Measurements from ENCODE around the gene SPEM2. TPM values are rescaled to one million over a fixed set of nuclear protein-coding genes. Genes with fewer than 3 reads are reported as not detected.

The SPEM2 gene
- total RNA-seq (2012; rRNA removed), result not detected in 2 replicates

- Histone ChIP-seq H3K27me3 (ENCODE audit: control insufficient read depth, insufficient read depth, low read length) (peaks cover 6% of the 10 kb centered on the region), H3K4me3 (ENCODE audit: low read length) (no peak within 1 kb of the TSS), H3K36me3 (ENCODE audit: insufficient read depth, low read length) (no peaks in the 10 kb centered on the region), H3K9me3 (replicated peaks; ENCODE audit: low read length) (no peaks in the 10 kb centered on the region), H3K4me1 (ENCODE audit: control insufficient read depth, insufficient read depth, low read length) (no peaks in the 10 kb centered on the region), H3K9ac (ENCODE audit: low read depth, low read length) (no peak within 1 kb of the TSS), H3K4me2 (ENCODE audit: low read length) (no peak within 1 kb of the TSS)
Measured at GRCh38 chr17:7425316-7425715, at the start of gene SPEM2. Gene SPEM2, plus strand, starts transcription at chr17:7425616. Its CDS starts 73 bp downstream, at chr17:7425689.

DNA sequence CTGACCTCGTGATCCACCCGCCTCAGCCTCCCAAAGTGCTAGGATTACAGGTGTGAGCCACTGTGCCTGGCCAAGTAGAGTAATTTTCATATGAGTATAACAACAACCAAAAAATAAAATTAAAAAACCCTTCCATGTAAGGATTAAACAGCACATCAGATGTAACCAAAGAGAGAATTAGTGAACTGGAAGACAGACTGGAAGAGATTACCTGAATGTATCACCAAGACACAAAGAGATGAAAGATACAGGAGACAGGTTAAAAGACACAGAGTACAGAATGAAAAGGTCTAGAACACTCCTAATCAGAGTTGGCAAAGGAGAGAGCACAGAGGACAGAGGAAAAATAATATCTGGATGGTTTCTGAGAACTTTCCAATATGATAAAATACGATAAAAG, 46.3 kb upstream of the SPEM2 start:
- Histone ChIP-seq H3K27me3 (ENCODE audit: control insufficient read depth, insufficient read depth, low read length) (peaks cover 46% of the 10 kb centered on the region), H3K9me3 (replicated peaks; ENCODE audit: low read length) (peaks cover 9% of the 10 kb centered on the region), H3K9ac (ENCODE audit: low read depth, low read length) (no peak overlapping the region), H3K4me1 (ENCODE audit: control insufficient read depth, insufficient read depth, low read length) (peaks cover 8% of the 10 kb centered on the region), H3K36me3 (ENCODE audit: insufficient read depth, low read length) (no peaks in the 10 kb centered on the region), H3K4me2 (ENCODE audit: low read length) (no peak overlapping the region), H3K4me3 (ENCODE audit: low read length) (no peak overlapping the region)

DNA sequence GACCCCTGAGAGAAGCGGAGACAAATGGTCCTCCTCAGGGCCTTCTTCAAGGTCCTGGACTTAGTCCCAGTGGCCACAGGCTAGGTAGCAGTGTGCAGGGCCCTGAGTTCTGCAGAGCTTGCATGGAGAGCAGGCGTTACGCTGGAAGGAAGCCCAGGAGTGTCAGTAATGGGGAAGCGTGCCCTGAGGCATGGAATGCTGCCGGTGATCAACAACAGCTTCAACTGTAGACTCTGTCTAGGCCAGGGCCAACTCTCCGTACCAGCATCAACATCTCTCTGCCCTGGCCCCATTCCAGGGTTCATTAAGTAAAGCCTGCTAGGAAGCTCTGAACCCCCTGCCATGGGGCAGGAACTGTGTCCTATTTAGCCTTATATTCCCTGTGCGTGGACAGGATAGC, 45.1 kb upstream of the SPEM2 start:
- peaks cover 9% of the 10 kb centered on the region for H3K9me3 ChIP-seq (replicated peaks; ENCODE audit: low read length)
- H3K4me2 ChIP-seq (ENCODE audit: low read length), result peak overlapping the region; percentile 39
- peaks cover 46% of the 10 kb centered on the region for H3K27me3 ChIP-seq (ENCODE audit: control insufficient read depth, insufficient read depth, low read length)
- no peaks in the 10 kb centered on the region for H3K36me3 ChIP-seq (ENCODE audit: insufficient read depth, low read length)
- H3K4me1 ChIP-seq (ENCODE audit: control insufficient read depth, insufficient read depth, low read length), result peaks cover 12% of the 10 kb centered on the region
- no peak overlapping the region for H3K4me3 ChIP-seq (ENCODE audit: low read length)
- no peak overlapping the region for H3K9ac ChIP-seq (ENCODE audit: low read depth, low read length)

DNA sequence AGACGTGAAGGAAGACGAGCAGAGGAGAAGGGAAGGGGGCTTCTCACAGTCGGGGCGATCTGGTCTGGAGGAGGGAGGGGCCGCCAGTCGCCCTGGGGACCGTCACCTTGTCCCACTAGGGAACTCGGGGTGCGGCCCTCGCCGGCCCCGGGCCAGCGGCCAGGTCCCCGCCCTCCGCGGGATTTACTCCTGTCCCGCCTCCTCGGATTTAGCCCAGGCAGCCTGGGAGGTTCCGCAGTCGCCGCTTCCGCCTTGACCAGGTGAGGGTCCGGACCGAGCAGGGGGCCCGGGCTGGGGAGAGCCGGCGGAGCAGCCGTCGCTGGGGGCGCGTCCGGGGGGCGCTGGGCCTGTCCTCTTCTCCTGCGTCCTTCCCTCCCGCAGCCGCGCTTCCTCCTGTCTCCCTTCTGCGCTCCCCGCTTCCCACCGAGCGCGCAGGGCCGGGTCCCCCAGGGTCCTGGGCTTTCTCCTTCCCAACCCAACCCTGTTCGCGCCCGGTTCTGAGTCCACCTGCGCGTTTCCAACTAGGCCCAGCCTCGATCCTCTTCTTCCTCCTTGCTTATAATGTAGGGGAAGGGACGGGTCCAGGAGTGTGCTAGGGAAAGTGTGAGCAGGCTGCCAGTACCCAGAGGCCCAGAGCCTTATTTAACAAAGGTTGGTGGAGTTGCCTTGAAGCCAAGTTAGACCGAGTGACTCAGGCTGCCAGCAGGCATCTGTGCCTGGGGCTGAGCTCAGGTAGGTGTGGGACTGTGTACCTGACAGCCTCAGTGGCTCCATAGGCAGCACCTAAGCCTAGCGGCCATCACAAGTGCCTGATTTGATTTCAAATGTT, 44.3 kb upstream of the SPEM2 start, which contains the start of gene TNK1:
Gene TNK1, plus strand, starts transcription at position 235 of the 829 bp plus-strand sequence. CDS start 1,838 bp downstream, outside the sequence.
- peaks cover 12% of the 10 kb centered on the region for H3K4me1 ChIP-seq (ENCODE audit: control insufficient read depth, insufficient read depth, low read length)
- peak within 1 kb of the TSS; percentile 5 for H3K4me3 ChIP-seq (ENCODE audit: low read length)
- H3K27me3 ChIP-seq (ENCODE audit: control insufficient read depth, insufficient read depth, low read length), result peaks cover 46% of the 10 kb centered on the region
- H3K36me3 ChIP-seq (ENCODE audit: insufficient read depth, low read length), result no peaks in the 10 kb centered on the region
- peaks cover 9% of the 10 kb centered on the region for H3K9me3 ChIP-seq (replicated peaks; ENCODE audit: low read length)
- H3K9ac ChIP-seq (ENCODE audit: low read depth, low read length), result no peak within 1 kb of the TSS
- H3K4me2 ChIP-seq (ENCODE audit: low read length), result peak within 1 kb of the TSS; percentile 39

DNA sequence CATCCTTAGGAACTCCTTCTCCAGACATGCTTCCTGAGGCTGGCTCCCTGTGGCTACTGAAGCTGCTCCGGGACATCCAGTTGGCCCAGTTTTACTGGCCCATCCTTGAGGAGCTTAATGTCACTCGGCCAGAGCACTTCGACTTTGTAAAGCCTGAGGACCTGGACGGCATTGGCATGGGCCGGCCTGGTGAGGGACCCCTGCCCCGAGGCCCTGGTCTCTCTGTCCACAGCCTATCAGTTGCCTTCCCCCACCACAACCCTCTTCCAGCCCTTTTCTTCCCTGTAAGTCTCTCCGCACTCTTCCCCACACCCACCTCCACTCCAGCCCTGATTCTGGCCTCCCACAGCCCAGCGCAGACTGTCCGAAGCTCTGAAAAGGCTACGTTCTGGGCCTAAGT, 42.5 kb upstream of the SPEM2 start:
- Histone ChIP-seq H3K27me3 (ENCODE audit: control insufficient read depth, insufficient read depth, low read length) (peaks cover 46% of the 10 kb centered on the region), H3K36me3 (ENCODE audit: insufficient read depth, low read length) (peaks cover 2% of the 10 kb centered on the region), H3K4me1 (ENCODE audit: control insufficient read depth, insufficient read depth, low read length) (peaks cover 12% of the 10 kb centered on the region), H3K4me3 (ENCODE audit: low read length) (no peak overlapping the region), H3K4me2 (ENCODE audit: low read length) (no peak overlapping the region), H3K9ac (ENCODE audit: low read depth, low read length) (no peak overlapping the region), H3K9me3 (replicated peaks; ENCODE audit: low read length) (peaks cover 9% of the 10 kb centered on the region)

DNA sequence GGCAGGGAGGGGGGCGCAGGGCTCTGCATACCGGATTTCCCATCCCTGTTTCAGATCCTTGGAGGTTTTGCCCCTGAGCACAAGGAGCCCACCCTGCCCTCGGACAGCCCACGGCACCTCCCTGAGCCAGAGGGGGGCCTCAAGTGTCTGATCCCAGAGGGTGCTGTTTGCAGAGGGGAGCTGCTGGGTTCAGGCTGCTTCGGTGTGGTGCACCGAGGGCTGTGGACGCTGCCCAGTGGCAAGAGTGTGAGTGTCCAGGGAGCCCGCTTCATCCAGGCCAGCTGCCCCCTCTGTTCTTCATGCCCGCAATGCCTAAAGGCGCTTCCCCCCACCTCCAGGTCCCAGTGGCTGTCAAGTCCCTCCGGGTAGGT, 42.1 kb upstream of the SPEM2 start:
- Histone ChIP-seq H3K9me3 (replicated peaks; ENCODE audit: low read length) (peaks cover 9% of the 10 kb centered on the region), H3K4me1 (ENCODE audit: control insufficient read depth, insufficient read depth, low read length) (peaks cover 12% of the 10 kb centered on the region), H3K4me2 (ENCODE audit: low read length) (peak overlapping the region; percentile 87), H3K36me3 (ENCODE audit: insufficient read depth, low read length) (peaks cover 6% of the 10 kb centered on the region), H3K9ac (ENCODE audit: low read depth, low read length) (no peak overlapping the region), H3K27me3 (ENCODE audit: control insufficient read depth, insufficient read depth, low read length) (peaks cover 46% of the 10 kb centered on the region), H3K4me3 (ENCODE audit: low read length) (no peak overlapping the region)

- Histone ChIP-seq H3K4me3 (ENCODE audit: low read length) (peak overlapping the region; percentile 63), H3K4me1 (ENCODE audit: control insufficient read depth, insufficient read depth, low read length) (peaks cover 12% of the 10 kb centered on the region), H3K9me3 (replicated peaks; ENCODE audit: low read length) (peaks cover 9% of the 10 kb centered on the region), H3K36me3 (ENCODE audit: insufficient read depth, low read length) (peaks cover 12% of the 10 kb centered on the region), H3K27me3 (ENCODE audit: control insufficient read depth, insufficient read depth, low read length) (peaks cover 46% of the 10 kb centered on the region), H3K4me2 (ENCODE audit: low read length) (peak overlapping the region; percentile 87), H3K9ac (ENCODE audit: low read depth, low read length) (no peak overlapping the region)
Measured at GRCh38 chr17:7383742-7384488, 41.5 kb upstream of the SPEM2 start.

- Histone ChIP-seq H3K4me3 (ENCODE audit: low read length) (peak overlapping the region; percentile 63), H3K9ac (ENCODE audit: low read depth, low read length) (no peak overlapping the region), H3K36me3 (ENCODE audit: insufficient read depth, low read length) (peaks cover 19% of the 10 kb centered on the region), H3K4me1 (ENCODE audit: control insufficient read depth, insufficient read depth, low read length) (peaks cover 12% of the 10 kb centered on the region), H3K4me2 (ENCODE audit: low read length) (peak overlapping the region; percentile 87), H3K9me3 (replicated peaks; ENCODE audit: low read length) (peaks cover 2% of the 10 kb centered on the region), H3K27me3 (ENCODE audit: control insufficient read depth, insufficient read depth, low read length) (peaks cover 41% of the 10 kb centered on the region)
Measured at GRCh38 chr17:7384489-7385081, 40.8 kb upstream of the SPEM2 start.

DNA sequence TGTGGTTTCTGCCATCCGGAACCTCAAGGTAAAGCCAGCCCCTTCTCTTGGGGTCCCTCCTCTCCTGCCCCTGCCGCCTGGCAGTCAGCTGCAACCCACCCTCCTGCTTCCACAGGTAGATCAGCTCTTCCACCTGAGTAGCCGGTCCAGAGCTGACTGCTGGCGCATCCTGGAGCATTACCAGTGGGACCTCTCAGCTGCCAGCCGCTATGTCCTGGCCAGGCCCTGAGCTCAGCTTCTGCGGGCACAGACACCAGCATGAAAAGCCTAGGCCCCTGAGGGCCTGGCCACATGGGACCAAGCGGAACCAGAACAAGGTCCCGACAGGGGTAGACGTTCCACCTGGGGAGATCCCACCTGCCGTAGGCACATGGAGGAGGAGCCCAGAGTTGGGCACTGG, 36.6 kb upstream of the SPEM2 start:
- Histone ChIP-seq H3K36me3 (ENCODE audit: insufficient read depth, low read length) (peaks cover 50% of the 10 kb centered on the region), H3K9me3 (replicated peaks; ENCODE audit: low read length) (no peaks in the 10 kb centered on the region), H3K4me2 (ENCODE audit: low read length) (no peak overlapping the region), H3K9ac (ENCODE audit: low read depth, low read length) (no peak overlapping the region), H3K4me1 (ENCODE audit: control insufficient read depth, insufficient read depth, low read length) (peaks cover 12% of the 10 kb centered on the region), H3K4me3 (ENCODE audit: low read length) (no peak overlapping the region), H3K27me3 (ENCODE audit: control insufficient read depth, insufficient read depth, low read length) (peaks cover 2% of the 10 kb centered on the region)

DNA sequence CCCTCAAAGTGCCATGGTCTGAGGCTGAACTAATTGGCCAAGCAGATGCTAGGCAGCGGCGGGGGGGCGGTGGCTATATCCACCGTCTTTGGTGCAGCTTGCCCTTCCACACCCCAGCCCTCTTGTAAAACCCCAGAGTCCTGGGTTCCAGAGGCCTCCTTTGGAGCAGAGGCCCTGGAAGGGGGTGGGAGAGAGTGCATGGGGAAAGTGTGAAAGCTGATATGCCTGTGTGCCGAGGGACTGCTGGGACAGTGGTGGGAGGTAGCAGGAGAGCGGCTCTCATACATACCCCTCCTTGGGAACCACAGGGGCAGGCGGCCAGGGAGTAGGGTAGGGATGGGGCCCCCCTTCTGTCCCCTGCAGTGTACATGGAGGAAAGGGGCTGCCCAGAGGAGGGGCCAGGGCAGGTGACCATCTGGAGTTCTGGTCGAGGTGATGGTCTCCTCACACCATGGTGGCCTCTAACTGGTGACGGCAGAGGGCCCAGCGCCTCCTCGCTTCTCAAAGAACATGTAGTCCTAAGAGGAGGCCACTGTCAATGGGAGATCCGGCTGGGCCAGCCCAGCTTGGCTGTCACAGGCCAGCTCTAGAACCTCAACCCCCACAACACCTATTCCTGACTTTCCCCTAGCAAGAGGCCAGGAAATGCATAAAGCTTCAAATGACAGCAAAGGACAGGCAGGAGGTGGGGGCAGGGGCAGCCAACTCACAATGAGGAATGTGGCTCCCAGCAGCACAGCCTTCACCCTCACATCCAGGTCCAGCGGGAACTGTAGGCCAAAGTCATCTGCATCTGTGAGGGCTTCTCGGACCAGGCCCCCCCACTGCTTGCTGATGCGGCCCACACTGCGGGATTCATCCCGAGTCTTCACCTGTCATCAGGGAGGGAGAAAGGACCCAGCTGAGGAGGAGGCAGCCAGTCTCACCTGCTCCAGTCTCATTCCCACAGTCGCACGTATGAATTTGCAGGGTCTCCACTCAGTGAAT, 35.2 kb upstream of the SPEM2 start:
- Histone ChIP-seq H3K4me3 (ENCODE audit: low read length) (no peak overlapping the region), H3K4me2 (ENCODE audit: low read length) (no peak overlapping the region), H3K27me3 (ENCODE audit: control insufficient read depth, insufficient read depth, low read length) (no peaks in the 10 kb centered on the region), H3K9me3 (replicated peaks; ENCODE audit: low read length) (no peaks in the 10 kb centered on the region), H3K36me3 (ENCODE audit: insufficient read depth, low read length) (peaks cover 50% of the 10 kb centered on the region), H3K4me1 (ENCODE audit: control insufficient read depth, insufficient read depth, low read length) (peaks cover 10% of the 10 kb centered on the region), H3K9ac (ENCODE audit: low read depth, low read length) (no peak overlapping the region)

Measured in skeletal muscle satellite cell (primary cell).